Gastrocnemius medialis (tissue), 4 donors: ENCODE results near the gene KCNIP3.

Experiments
- POLR2A ChIP-seq, 2 donors: fragments of 450-650 bp; IDR thresholded peaks; one replicate each; pipeline ENCODE4 v1.6.1; 2017; ENCODE audit warnings: antibody characterized with exemption in 2 of 2, mild to moderate bottlenecking in 2 of 2, moderate library complexity in 2 of 2
- TF ChIP-seq, protein P1 (sequence below), 5 experiments: fragments of 450-650 bp in 3 of 5; fragments of 200-600 bp in 2 of 5; sonication (generic) in 2 of 5; IDR thresholded peaks in 4 of 5; conservative IDR thresholded peaks in 1 of 5; 1 replicate in 4 of 5; 2 replicates in 1 of 5; pipeline ENCODE4 v1.5.1; 2016 to 2019; ENCODE audit warnings: antibody characterized with exemption in 5 of 5, mild to moderate bottlenecking in 3 of 5, moderate library complexity in 3 of 5

DNA sequence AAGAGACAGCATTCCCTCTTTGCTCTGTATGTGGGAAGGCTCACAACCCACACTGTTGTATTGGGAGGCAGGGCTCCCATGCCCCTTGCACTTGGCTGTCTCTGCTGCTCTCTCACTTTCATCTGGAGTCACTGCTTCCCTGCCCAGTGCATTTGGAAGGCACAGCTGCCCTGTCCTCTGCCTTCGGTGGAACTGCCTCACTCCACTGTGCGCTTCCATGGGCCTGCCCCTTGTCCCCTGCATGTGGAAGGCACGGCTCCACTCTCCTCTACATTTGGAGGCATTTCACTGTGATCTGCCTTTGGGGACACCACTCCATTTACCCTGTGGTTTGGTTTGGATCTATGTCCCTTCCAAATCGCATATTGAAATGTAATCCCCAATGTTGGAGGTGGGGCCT is 32.0 kb upstream of the KCNIP3 start:
- TF ChIP-seq, protein P1, sequence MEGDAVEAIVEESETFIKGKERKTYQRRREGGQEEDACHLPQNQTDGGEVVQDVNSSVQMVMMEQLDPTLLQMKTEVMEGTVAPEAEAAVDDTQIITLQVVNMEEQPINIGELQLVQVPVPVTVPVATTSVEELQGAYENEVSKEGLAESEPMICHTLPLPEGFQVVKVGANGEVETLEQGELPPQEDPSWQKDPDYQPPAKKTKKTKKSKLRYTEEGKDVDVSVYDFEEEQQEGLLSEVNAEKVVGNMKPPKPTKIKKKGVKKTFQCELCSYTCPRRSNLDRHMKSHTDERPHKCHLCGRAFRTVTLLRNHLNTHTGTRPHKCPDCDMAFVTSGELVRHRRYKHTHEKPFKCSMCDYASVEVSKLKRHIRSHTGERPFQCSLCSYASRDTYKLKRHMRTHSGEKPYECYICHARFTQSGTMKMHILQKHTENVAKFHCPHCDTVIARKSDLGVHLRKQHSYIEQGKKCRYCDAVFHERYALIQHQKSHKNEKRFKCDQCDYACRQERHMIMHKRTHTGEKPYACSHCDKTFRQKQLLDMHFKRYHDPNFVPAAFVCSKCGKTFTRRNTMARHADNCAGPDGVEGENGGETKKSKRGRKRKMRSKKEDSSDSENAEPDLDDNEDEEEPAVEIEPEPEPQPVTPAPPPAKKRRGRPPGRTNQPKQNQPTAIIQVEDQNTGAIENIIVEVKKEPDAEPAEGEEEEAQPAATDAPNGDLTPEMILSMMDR (IDR thresholded peaks at IDR 0.05 in 4 of 5, conservative IDR thresholded peaks at IDR 0.05 in 1 of 5) = no peak
- TF ChIP-seq POLR2A (IDR thresholded peaks at IDR 0.05) = no peak
